ENCODE data around the gene RHBDL2.
"Not testable (repeated sequence)": the region's sequence is repeated elsewhere in the genome, so short reads cannot be mapped to it uniquely, and the experiment has no call there.

RHBDL2 gene

DNA sequence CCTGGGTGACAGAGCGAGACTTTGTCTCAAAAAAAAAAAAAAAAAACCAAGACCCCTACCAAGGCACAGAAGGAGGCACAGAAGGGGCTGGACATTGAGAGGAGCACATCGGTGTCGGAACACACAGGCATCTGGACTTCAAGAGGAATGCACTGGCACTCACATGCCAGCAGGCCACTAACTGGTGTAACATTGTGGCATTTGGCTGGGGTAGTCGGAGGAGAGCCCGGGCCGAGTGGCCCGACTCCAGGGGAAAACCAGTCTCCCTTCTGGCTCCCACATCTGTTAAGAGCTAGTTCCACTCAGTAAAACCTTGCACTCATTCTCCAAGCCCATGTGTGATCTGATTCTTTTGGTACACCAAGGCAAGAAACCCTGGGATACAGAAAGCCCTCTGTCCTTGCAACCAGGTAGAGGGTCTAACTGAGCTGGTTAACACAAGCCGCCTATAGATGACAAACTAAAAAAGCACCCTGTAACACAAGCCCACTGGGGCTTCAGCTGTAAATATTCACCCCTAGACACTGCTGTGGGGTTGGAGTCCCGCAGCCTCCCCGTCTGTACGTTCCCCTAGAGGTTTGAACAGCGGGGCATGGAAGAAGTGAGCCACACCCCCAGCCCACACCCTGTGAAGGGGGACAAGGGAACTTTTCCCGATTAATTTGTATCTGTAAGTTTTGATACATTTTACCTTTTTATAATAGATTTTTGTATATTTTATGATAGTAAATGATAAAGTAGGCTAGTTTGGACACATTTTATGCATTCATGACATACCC is 32.2 kb upstream of the RHBDL2 start:
- Histone ChIP-seq H3K4me1 (ENCODE audit: insufficient read depth, poor library complexity, severe bottlenecking) (no peaks in the 10 kb centered on the region), H3K36me3 (ENCODE audit: low read depth) (no peaks in the 10 kb centered on the region), H3K9me3 (ENCODE audit: severe bottlenecking) (peaks cover 6% of the 10 kb centered on the region), H3K4me3 (ENCODE audit: severe bottlenecking) (no peak overlapping the region), H3K27ac (ENCODE audit: poor library complexity, severe bottlenecking) (no peak overlapping the region), H3K27me3 (ENCODE audit: insufficient read depth, poor library complexity, severe bottlenecking) (no peaks in the 10 kb centered on the region)
- ATAC-seq (ENCODE audit: low read depth): no peak
- TF ChIP-seq, protein P1, sequence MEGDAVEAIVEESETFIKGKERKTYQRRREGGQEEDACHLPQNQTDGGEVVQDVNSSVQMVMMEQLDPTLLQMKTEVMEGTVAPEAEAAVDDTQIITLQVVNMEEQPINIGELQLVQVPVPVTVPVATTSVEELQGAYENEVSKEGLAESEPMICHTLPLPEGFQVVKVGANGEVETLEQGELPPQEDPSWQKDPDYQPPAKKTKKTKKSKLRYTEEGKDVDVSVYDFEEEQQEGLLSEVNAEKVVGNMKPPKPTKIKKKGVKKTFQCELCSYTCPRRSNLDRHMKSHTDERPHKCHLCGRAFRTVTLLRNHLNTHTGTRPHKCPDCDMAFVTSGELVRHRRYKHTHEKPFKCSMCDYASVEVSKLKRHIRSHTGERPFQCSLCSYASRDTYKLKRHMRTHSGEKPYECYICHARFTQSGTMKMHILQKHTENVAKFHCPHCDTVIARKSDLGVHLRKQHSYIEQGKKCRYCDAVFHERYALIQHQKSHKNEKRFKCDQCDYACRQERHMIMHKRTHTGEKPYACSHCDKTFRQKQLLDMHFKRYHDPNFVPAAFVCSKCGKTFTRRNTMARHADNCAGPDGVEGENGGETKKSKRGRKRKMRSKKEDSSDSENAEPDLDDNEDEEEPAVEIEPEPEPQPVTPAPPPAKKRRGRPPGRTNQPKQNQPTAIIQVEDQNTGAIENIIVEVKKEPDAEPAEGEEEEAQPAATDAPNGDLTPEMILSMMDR (IDR thresholded peaks at IDR 0.05; ENCODE audit: poor library complexity, severe bottlenecking): no peak
- no peak for DNase-seq (ENCODE audit: low spot score)

DNA sequence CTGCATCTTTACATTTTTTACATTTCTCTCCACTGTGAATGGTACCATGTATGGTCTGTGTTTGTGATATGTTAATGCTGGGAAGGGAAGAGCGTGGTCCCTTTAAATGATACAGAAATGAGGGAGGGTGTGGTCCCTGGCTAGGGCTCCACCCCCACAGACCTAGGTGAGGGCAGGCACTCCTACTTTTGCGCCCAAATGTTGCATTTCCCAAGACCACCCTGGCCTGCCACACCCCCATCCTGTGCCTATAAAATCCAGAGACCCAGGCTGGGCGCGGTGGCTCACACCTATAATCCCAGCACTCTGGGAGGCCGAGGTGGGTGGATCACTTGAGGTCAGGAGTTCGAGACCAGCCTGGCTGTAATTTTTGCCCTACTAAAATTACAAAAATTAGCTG is 31.5 kb upstream of the RHBDL2 start:
- not testable (repeated sequence) for DNase-seq (ENCODE audit: low spot score); H3K4me1 ChIP-seq (ENCODE audit: insufficient read depth, poor library complexity, severe bottlenecking); H3K36me3 ChIP-seq (ENCODE audit: low read depth); ATAC-seq (ENCODE audit: low read depth); H3K9me3 ChIP-seq (ENCODE audit: severe bottlenecking); H3K27ac ChIP-seq (ENCODE audit: poor library complexity, severe bottlenecking); H3K4me3 ChIP-seq (ENCODE audit: severe bottlenecking); H3K27me3 ChIP-seq (ENCODE audit: insufficient read depth, poor library complexity, severe bottlenecking)

DNA sequence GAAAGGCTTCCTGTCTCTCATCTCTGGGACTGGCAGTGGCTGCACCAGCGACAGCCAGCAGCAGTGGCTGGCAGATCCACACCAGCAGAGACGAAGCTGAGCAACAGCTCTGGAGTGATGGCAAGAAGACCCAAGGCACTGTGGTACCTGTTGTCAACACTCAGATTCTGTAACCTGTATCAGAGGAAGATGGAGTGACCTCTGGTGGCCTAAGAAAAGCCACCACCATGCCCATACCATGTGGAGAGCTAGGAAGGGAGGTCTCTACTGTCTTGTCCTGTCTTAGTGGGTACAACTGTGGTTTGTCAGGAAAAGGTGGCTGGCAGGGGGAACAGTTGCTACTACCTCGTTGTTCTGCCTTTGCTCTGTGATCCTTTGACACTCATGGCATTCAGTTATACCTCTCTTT is 22.5 kb upstream of the RHBDL2 start:
- Histone ChIP-seq H3K9me3 (ENCODE audit: severe bottlenecking) (no peaks in the 10 kb centered on the region), H3K27ac (ENCODE audit: poor library complexity, severe bottlenecking) (no peak overlapping the region), H3K36me3 (ENCODE audit: low read depth) (no peaks in the 10 kb centered on the region), H3K4me3 (ENCODE audit: severe bottlenecking) (no peak overlapping the region), H3K4me1 (ENCODE audit: insufficient read depth, poor library complexity, severe bottlenecking) (peaks cover 21% of the 10 kb centered on the region), H3K27me3 (ENCODE audit: insufficient read depth, poor library complexity, severe bottlenecking) (no peaks in the 10 kb centered on the region)
- ATAC-seq (ENCODE audit: low read depth): no peak; the same call in 2 of the 3 replicates
- DNase-seq (ENCODE audit: low spot score): no peak
- TF ChIP-seq, protein P1 (IDR thresholded peaks at IDR 0.05; ENCODE audit: poor library complexity, severe bottlenecking): peak; percentile 38

DNA sequence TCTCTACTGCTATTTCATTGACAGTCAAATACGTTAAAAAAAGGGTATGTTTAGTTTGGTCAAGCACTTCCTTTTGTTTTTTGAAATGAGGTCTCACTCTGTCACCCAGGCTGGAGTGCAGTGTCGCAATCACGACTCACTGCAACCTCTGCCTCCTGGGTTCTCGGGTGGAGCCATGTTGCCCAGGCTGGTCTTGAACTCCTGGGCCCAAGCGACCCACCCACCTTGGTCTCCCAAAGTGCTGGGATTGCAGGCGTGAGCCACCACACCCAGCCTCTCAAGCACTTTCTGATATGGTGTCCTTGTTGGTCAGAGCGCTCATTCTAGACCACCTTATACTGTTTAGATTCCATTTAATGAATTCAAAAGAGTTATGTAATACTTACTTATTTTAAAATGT is 20.9 kb upstream of the RHBDL2 start:
- no peaks in the 10 kb centered on the region for H3K36me3 ChIP-seq (ENCODE audit: low read depth)
- DNase-seq (ENCODE audit: low spot score) (no peak), ATAC-seq (ENCODE audit: low read depth) (no peak)
- H3K9me3 ChIP-seq (ENCODE audit: severe bottlenecking): no peaks in the 10 kb centered on the region
- H3K4me3 ChIP-seq (ENCODE audit: severe bottlenecking): no peak overlapping the region
- peak overlapping the region; percentile 75 for H3K27ac ChIP-seq (ENCODE audit: poor library complexity, severe bottlenecking)
- TF ChIP-seq, protein P1 (IDR thresholded peaks at IDR 0.05; ENCODE audit: poor library complexity, severe bottlenecking): no peak
- peaks cover 29% of the 10 kb centered on the region for H3K4me1 ChIP-seq (ENCODE audit: insufficient read depth, poor library complexity, severe bottlenecking)
- H3K27me3 ChIP-seq (ENCODE audit: insufficient read depth, poor library complexity, severe bottlenecking): no peaks in the 10 kb centered on the region

DNA sequence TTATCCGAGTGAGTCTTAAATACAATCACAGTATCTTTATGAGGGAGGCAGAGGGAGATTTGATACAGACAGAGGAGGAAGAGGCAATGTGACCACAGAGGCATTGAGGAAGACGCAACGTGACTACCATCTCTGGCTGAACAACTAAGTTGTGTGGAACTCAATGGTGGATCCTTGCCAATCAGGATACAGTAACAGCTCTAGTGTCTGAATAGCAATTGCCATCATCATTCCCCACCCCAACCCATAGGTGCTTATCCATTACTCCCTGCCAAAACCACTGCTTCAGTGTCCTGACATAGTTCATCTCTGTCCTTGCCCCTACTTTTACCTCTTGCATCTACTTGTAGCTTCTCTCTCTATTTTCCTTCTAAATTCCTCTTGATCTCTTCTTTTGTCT is 20.5 kb upstream of the RHBDL2 start:
- DNase-seq (ENCODE audit: low spot score) (no peak), ATAC-seq (ENCODE audit: low read depth) (peak; percentile 47)
- Histone ChIP-seq H3K27me3 (ENCODE audit: insufficient read depth, poor library complexity, severe bottlenecking) (no peaks in the 10 kb centered on the region), H3K4me3 (ENCODE audit: severe bottlenecking) (no peak overlapping the region), H3K9me3 (ENCODE audit: severe bottlenecking) (no peaks in the 10 kb centered on the region), H3K36me3 (ENCODE audit: low read depth) (no peaks in the 10 kb centered on the region), H3K4me1 (ENCODE audit: insufficient read depth, poor library complexity, severe bottlenecking) (peaks cover 29% of the 10 kb centered on the region), H3K27ac (ENCODE audit: poor library complexity, severe bottlenecking) (peak overlapping the region; percentile 75)
- TF ChIP-seq, protein P1 (IDR thresholded peaks at IDR 0.05; ENCODE audit: poor library complexity, severe bottlenecking): no peak
